Panc1 (cell line): ENCODE measurements around the gene ATP6V1B1. TPM values are rescaled to one million over a fixed set of nuclear protein-coding genes. Genes with fewer than 3 reads are reported as not detected.

Experiments used
- ATAC-seq: fragments of 200-7000 bp; cut with Tn5 transposase; 2 replicates; pipeline ENCODE4 v1.9.1; 2020; ENCODE audit warnings: mild to moderate bottlenecking, moderate library complexity
- BruUV-seq: library from RNA; stranded (reverse); fragments of 400-500 nt; replicated peaks from 2 replicates; lab custom pipeline; 2021; lab: Mats Ljungman, UMichigan
- CTCF ChIA-PET: fragments of 300-600 bp; sonication (Branson Sonifier 250); formaldehyde crosslinking; loops from one replicate; lab custom pipeline; 2022; ENCODE audit warnings: antibody characterized with exemption; lab: Charles Lee
- POLR2A ChIA-PET: fragments of 300-600 bp; sonication (Branson Sonifier 250); formaldehyde crosslinking; loops from one replicate; lab custom pipeline; 2022; ENCODE audit warnings: antibody characterized with exemption; lab: Charles Lee
- DNase-seq: peaks from one replicate; pipeline ENCODE4 v3.0.0-alpha.2; 2010; ENCODE audit warnings: low read depth, low spot score
- H3K27ac ChIP-seq: 2 replicates; pipeline ENCODE4 v1.5.1; 2011; ENCODE audit warnings: mild to moderate bottlenecking, low read length, inconsistent platforms
- H3K27me3 ChIP-seq: fragments of 200-500 bp; sonication (Bioruptor generic); 2 replicates; pipeline ENCODE4 v1.6.0; 2014; ENCODE audit warnings: low read length, inconsistent platforms; ENCODE audit not compliant: control insufficient read depth, insufficient read depth
- H3K36me3 ChIP-seq: fragments of 200-500 bp; sonication (Bioruptor generic); 2 replicates; pipeline ENCODE4 v1.5.1; 2014; ENCODE audit warnings: inconsistent platforms, mild to moderate bottlenecking, low read length, moderate library complexity; ENCODE audit not compliant: control insufficient read depth, insufficient read depth
- H3K4me1 ChIP-seq: 2 replicates; pipeline ENCODE4 v1.5.1; 2011; ENCODE audit warnings: inconsistent platforms, mild to moderate bottlenecking, low read length, moderate library complexity; ENCODE audit not compliant: control insufficient read depth, insufficient read depth
- H3K4me3 ChIP-seq, 2 experiments: 2 replicates each; pipeline ENCODE4 v1.5.1; 2011 to 2012; ENCODE audit warnings: low read depth in 2 of 2, low read length in 2 of 2, mild to moderate bottlenecking in 2 of 2, inconsistent platforms in 1 of 2, moderate library complexity in 1 of 2
- H3K9me3 ChIP-seq: fragments of 200-500 bp; sonication (Bioruptor generic); 2 replicates; pipeline ENCODE4 v1.5.1; 2014; ENCODE audit warnings: low read depth, mild to moderate bottlenecking, inconsistent platforms, low read length, moderate library complexity; ENCODE audit not compliant: control insufficient read depth, insufficient read depth
- CTCF ChIP-seq: fragments of 450-650 bp; IDR thresholded peaks from 2 replicates; pipeline ENCODE4 v1.5.1; 2017; ENCODE audit warnings: mild to moderate bottlenecking
- POLR2AphosphoS5 ChIP-seq: IDR thresholded peaks from 2 replicates; pipeline ENCODE4 v1.6.1; 2012; ENCODE audit warnings: mild to moderate bottlenecking, low read depth, low read length, moderate library complexity
- SIN3A ChIP-seq: IDR thresholded peaks from 2 replicates; pipeline ENCODE4 v1.6.1; 2012; ENCODE audit warnings: low read depth, mild to moderate bottlenecking, low read length, moderate library complexity, borderline replicate concordance; ENCODE audit not compliant: insufficient read depth
- TCF7L2 ChIP-seq: IDR thresholded peaks from 2 replicates; pipeline ENCODE4 v1.6.1; 2011; ENCODE audit warnings: mild to moderate bottlenecking, low read depth, low read length, inconsistent platforms
- in situ Hi-C: cut with HindIII; loops from 2 replicates; pipeline ENCODE4 v1.10.0; 2016; ENCODE audit warnings: low sequenced_read_pairs, low pct_unique_long_range_greater_than_20kb
- intact Hi-C: fragments of 100-400 bp; cut with micrococcal nuclease; formaldehyde crosslinking; loops from one replicate; pipeline ENCODE4 v1.10.0; 2022; ENCODE audit not compliant: unreplicated experiment
- total RNA-seq: library from RNA; stranded (reverse); gene quantifications from one replicate; pipeline ENCODE4 v1.2.1, GENCODE V29; 2021; ENCODE audit not compliant: unreplicated experiment
- TF ChIP-seq, protein P1 (sequence below), 2 experiments: IDR thresholded peaks; 2 replicates each; pipeline ENCODE4 v1.6.1; 2011 to 2012; ENCODE audit warnings: low read depth in 2 of 2, control low read depth in 1 of 2, low read length in 1 of 2, mild to moderate bottlenecking in 1 of 2, moderate library complexity in 1 of 2; ENCODE audit not compliant: insufficient read depth in 1 of 2

ATP6V1B1 gene
- total RNA-seq, 1 experiment from 2014 or later = 0.18 TPM

GRCh38 chr2:70923378-70924015 is 12.2 kb upstream of the ATP6V1B1 start:
- TF ChIP-seq CTCF (peak; percentile 67; the same call in 1 of the 2 replicates), TCF7L2 (no peak), POLR2AphosphoS5 (no peak), SIN3A (no peak)
- TF ChIP-seq, protein P1, sequence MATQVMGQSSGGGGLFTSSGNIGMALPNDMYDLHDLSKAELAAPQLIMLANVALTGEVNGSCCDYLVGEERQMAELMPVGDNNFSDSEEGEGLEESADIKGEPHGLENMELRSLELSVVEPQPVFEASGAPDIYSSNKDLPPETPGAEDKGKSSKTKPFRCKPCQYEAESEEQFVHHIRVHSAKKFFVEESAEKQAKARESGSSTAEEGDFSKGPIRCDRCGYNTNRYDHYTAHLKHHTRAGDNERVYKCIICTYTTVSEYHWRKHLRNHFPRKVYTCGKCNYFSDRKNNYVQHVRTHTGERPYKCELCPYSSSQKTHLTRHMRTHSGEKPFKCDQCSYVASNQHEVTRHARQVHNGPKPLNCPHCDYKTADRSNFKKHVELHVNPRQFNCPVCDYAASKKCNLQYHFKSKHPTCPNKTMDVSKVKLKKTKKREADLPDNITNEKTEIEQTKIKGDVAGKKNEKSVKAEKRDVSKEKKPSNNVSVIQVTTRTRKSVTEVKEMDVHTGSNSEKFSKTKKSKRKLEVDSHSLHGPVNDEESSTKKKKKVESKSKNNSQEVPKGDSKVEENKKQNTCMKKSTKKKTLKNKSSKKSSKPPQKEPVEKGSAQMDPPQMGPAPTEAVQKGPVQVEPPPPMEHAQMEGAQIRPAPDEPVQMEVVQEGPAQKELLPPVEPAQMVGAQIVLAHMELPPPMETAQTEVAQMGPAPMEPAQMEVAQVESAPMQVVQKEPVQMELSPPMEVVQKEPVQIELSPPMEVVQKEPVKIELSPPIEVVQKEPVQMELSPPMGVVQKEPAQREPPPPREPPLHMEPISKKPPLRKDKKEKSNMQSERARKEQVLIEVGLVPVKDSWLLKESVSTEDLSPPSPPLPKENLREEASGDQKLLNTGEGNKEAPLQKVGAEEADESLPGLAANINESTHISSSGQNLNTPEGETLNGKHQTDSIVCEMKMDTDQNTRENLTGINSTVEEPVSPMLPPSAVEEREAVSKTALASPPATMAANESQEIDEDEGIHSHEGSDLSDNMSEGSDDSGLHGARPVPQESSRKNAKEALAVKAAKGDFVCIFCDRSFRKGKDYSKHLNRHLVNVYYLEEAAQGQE (IDR thresholded peaks at IDR 0.05; ENCODE audit: insufficient read depth in 1 of 2, low read depth in 2 of 2, low read length in 1 of 2) = no peak
- in situ Hi-C loops (no loop called here), intact Hi-C loops (no loop called here)
- CTCF ChIA-PET = interaction anchor here (0.6 kb wide), 1 partner anchor 11 kb away, joined by 9 read pairs; no protein-coding TSS in a partner anchor
- no peaks in the 10 kb centered on the region for H3K9me3 ChIP-seq
- ATAC-seq (peak; percentile 48; the same call in 1 of the 2 replicates), DNase-seq (no peak)
- no peak overlapping the region for H3K4me3 ChIP-seq
- POLR2A ChIA-PET = no interaction called here
- H3K27me3 ChIP-seq = no peaks in the 10 kb centered on the region
- no peak overlapping the region for H3K27ac ChIP-seq
- no peaks in the 10 kb centered on the region for H3K4me1 ChIP-seq
- no peaks in the 10 kb centered on the region for H3K36me3 ChIP-seq
- no TSS peak for BruUV-seq

DNA sequence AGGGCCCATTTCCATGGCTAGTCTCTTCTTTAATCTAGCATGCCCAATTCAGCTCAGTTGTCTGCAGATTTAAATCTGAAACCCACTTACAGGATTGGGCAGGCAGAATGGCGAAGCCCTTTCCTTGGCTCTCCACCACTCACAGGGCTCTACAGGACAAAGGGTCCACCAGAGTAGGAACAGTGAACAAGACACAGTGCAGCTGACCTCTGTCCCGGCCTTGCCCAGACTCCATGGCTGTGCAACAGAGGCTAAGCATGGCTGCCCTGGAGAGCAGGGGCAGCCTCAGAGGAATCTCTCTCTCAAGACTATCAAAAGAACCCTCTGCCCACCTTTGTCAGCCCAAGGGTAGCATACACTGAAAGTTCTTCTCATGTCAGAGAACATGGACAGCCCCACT is 9.7 kb upstream of the ATP6V1B1 start:
- Histone ChIP-seq H3K4me1 (no peaks in the 10 kb centered on the region), H3K9me3 (no peaks in the 10 kb centered on the region), H3K27me3 (no peaks in the 10 kb centered on the region), H3K4me3 (no peak overlapping the region), H3K36me3 (no peaks in the 10 kb centered on the region), H3K27ac (no peak overlapping the region)
- BruUV-seq = no TSS peak
- TF ChIP-seq TCF7L2 = no peak
- TF ChIP-seq, protein P1 (IDR thresholded peaks at IDR 0.05; ENCODE audit: insufficient read depth in 1 of 2, low read depth in 2 of 2, low read length in 1 of 2) = no peak
- ChIA-PET CTCF (no interaction called here), POLR2A (no interaction called here)
- intact Hi-C loops (no loop called here), in situ Hi-C loops (no loop called here)
- ATAC-seq (no peak), DNase-seq (no peak)
